Heart left ventricle (tissue), 13 donors: ENCODE measurements around the gene CBX1.

ENCODE experiments used
- POLR2A ChIP-seq, 2 donors: fragments of 450-650 bp; IDR thresholded peaks; one replicate each; pipeline ENCODE4 v1.6.1; 2017; ENCODE audit warnings: antibody characterized with exemption in 2 of 2, mild to moderate bottlenecking in 2 of 2, moderate library complexity in 2 of 2
- TF ChIP-seq, protein P1 (sequence below), 12 donors: fragments of 200-600 bp; sonication (generic) in 4 of 12; IDR thresholded peaks; one replicate each; pipeline versions ENCODE4 v1.5.0 to v1.8.0; 2018 to 2022; ENCODE audit warnings: antibody characterized with exemption in 12 of 12, mild to moderate bottlenecking in 5 of 12
- donor health status: ischemic (EF 13 %, LVEDD 7.1; RV severe dilation, severe dysfunction).
- donor health status: DM: no; HTN: yes; CAD: no.
- donor health status: DM: no; HTN: no; CAD: no.
- donor health status: ischemic (EF 25% LVEDD 6.9; RV normal size, moderate dysfunction).
- donor health status: ischemic (EF 25% LVEDD 5.7; RV mildly dilated, moderate dysfunction).
- donor health status: ischemic (EF 35%, LVEDD 5.7; RV mildly dilated, moderate dysfunction).
- donor health status: nonischemic (EF 11% LVEDD 7.7; RV severe dilation, severe dysfunction).
- donor health status: DM: yes; HTN: yes; CAD: no.
- donor health status: PGD.
- donor health status: ischemic (EF 29% LVEDD 5.4; RV normal size, mild dysfunction).
- donor health status: nonischemic (EF 23%, LVEDD 6.1; RV moderate dilation, normal function).

DNA sequence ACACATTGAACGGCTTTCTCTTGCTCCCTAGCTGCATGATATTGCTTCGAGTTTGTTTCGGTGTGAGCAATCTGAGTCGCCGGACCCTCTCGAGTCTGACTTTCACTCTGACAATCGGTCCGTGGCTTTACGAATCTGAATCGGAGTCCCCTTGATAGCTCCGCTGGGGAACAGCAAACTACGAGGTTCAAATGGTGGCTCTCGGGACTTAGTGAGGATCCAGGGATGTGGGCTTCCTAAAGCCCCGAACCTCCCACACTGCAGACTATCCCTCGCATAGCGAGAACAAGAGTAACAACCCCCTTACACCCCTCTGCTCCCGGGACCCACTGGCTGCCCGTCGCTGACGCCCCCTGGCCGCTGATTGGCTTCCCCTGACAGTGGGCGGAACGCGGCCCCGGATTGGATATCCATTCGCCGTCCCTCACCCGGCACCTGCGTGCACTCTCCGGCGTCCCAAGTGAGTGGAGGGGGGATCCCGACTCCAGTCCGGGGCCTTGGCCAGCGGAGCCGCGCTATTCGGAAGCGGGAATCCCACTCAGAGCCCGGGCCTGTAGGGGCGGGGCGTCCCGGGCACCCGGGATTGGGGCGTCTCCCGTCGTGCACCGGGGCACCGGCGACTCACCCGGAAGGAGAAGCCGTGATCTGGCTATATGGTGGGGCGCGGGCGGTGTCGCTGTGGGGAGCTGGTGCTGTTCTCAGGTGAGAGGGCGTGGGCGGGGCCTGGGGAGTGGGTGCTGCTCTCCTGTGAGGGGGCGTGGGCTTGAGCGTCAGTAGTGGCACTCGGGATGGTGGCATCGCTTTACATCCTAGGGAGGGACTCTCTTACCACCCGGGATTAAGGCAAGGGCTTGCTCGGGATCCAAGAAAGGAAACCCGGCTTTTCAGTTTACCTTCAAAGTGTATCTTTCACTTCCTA lies 6.1 kb upstream of the CBX1 start, which contains the start of gene SNX11:
- peak in 1 of 2 donors; percentile 81 for TF ChIP-seq POLR2A (IDR thresholded peaks at IDR 0.05)
- TF ChIP-seq, protein P1, sequence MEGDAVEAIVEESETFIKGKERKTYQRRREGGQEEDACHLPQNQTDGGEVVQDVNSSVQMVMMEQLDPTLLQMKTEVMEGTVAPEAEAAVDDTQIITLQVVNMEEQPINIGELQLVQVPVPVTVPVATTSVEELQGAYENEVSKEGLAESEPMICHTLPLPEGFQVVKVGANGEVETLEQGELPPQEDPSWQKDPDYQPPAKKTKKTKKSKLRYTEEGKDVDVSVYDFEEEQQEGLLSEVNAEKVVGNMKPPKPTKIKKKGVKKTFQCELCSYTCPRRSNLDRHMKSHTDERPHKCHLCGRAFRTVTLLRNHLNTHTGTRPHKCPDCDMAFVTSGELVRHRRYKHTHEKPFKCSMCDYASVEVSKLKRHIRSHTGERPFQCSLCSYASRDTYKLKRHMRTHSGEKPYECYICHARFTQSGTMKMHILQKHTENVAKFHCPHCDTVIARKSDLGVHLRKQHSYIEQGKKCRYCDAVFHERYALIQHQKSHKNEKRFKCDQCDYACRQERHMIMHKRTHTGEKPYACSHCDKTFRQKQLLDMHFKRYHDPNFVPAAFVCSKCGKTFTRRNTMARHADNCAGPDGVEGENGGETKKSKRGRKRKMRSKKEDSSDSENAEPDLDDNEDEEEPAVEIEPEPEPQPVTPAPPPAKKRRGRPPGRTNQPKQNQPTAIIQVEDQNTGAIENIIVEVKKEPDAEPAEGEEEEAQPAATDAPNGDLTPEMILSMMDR (IDR thresholded peaks at IDR 0.05): peak in 4 of 12 donors; percentile 35 to 57 (median 40)
